Activated CD4-positive, CD25-positive, alpha-beta regulatory T cell (primary cell): ENCODE data around the gene LRRC26.

ENCODE experiments used
- DNase-seq, 4 experiments: peaks; one replicate each; lab custom pipeline; 2025; lab: John Stamatoyannopoulos, UW

Gene LRRC26

GRCh38 chr9:137152844-137153405, 16.9 kb downstream of the LRRC26 start:
- no peak for DNase-seq

DNA sequence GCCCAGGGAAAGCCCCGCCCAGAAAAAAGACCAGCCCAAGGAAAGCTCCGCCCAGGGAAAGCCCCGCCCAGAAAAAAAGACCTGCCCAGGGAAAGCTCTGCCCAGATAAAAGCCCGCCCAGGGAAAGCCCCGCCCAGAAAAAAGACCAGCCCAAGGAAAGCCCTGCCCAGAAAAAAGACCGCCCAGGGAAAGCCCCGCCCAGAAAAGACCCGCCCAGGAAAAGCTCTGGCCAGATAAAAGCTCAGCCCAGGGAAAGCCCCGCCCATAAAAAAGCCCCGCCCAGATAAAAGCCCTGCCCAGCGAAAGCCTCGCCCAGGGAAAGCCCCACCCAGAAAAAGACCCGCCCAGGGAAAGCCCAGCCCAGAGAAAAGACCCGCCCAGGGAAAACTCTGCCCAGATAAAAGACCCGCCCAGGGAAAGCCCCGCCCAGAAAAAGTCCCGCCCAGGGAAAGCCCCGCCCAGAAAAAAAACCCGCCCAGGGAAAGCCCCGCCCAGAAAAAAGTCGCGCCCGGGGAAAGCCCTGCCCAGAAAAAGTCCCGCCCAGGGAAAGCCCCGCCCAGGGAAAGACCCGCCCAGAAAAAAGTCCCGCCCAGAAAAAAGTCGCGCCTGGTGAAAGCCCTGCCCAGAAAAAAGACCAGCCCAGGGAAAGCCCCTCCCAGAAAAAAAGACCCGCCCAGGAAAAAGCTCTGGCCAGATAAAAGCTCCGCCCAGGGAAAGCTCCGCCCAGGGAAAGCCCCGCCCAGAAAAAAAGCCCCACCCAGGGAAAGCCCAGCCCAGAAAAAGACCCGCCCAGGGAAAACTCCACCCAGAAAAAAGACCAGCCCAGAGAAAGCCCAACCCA, 19.0 kb downstream of the LRRC26 start:
- DNase-seq: peak in 1 of 4 experiments; percentile 69

GRCh38 chr9:137149942-137150616, 19.8 kb downstream of the LRRC26 start:
- DNase-seq: no peak

DNA sequence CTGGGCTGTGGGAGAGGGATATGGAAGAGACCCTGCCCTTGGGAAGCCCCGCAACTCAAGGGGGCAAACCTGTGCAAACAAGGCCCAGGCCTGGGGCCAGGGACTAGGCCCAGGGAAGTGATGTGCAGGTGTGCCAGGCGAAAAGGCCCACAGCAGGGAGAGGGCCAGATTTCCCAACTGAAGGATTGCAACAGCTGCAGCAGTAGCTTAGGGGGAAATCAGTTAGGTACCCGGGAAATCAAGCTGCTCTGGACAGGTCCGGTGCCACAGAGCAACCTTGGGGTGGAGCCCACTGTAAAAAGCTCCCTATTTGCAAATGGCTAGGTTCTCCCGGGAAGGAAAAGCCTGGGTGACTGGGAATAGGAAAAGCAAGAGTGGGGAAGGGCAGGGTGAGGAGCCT, 20.5 kb downstream of the LRRC26 start:
- no peak for DNase-seq

- DNase-seq: no peak
These were observed 21.2 kb downstream of the LRRC26 start for GRCh38 chr9:137148661-137149060.

- DNase-seq: no peak
These were observed 21.6 kb downstream of the LRRC26 start for GRCh38 chr9:137148242-137148641.

GRCh38 chr9:137147793-137148160, 22.1 kb downstream of the LRRC26 start:
- no peak for DNase-seq

- no peak for DNase-seq
These were observed 22.6 kb downstream of the LRRC26 start for GRCh38 chr9:137147091-137147792.

DNA sequence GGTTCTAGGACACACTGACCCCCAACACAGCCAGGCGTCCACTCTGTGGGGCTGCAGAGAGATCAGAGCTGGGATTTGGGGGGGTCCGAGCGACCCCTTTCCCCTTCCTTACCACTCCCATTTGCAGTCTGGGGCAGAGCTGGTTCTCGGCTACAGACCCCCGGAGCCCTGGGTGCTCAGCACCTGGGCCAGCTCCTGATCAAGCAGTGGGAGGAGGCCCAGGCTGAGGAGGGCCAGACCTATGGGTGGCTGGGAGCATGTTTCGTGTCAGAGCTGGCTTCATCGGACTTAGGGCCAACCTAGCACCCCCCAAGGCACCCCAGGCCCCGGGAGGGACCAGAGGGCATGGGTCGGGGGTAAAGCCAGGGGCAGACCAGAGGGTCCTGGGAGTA, 23.3 kb downstream of the LRRC26 start:
- DNase-seq: no peak

DNA sequence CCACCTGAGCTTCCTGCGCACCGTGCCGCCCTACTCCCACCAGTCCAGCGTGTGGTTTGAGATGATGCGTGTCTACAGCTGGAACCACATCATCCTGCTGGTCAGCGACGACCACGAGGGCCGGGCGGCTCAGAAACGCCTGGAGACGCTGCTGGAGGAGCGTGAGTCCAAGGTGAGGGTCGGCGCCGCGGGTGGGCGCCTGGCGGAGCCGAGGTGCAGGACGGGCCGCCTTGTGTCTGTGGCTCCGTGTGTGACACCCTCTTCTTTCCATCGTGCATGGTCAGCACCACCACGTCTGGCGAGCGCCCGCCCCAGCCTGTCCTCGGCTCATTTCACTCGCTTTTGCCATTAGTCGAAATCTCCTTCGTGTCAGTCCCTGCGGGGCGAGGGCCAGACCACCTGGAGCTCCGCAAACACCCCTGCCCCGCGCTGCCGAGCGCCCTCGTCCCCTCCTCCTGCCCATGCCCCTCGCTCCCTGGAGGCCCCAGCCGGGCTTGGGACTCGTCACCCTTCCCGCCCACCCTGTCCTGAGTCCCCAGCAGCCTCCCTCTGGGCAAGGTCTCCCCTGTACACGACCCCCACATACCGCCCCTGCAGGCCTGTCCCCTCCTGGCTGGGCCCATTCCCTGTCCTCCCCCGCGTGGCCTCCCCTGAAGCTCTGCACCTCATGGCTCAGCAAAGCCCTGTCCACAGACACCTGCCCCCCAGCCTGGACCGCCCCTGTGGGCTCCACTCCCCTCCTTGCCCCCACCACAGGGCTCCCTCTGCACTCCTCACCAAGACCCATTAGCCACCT, 23.9 kb downstream of the LRRC26 start:
- DNase-seq: no peak

GRCh38 chr9:137143459-137143858, 26.4 kb downstream of the LRRC26 start:
- DNase-seq: no peak

DNA sequence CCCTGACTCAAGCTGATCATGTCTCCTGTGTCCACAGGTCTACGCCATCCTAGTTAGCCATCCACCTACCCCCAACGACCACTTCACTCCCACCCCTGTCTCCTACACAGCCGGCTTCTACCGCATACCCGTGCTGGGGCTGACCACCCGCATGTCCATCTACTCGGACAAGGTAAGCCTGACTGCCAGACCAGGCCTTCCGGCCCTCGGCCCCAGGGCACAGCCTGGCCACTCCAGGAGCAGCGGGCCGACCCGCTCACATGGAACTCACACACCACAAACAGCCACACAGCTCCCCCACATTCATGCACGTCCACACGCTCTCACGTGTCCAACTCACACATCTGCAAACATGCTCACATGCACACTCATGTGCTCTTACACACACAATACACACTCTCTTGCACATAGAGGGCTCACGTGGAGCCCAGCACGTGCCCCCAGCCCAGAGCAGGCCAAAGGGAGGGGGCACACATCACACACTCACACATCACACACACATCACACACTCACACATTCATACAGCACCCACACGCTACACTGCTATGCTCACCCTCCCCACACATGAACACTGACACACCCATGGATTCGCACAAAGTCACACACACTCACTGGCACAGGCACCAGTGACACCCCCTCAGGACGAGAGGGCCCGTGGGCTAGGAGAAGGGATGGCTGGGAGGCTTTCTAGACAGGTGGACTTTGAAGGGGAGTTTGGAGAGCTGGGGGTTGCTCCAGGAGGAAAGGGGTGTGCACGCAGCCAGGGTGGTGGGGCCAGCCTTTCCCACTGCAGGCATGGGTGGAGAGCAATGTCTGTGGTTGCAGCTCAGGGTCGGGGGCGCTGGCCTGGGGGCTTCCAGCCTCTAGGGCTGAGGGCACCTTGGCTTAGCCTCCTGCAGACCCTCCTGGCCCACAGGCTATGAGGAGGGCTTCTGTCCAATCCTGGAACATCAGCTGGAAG, 27.6 kb downstream of the LRRC26 start:
- no peak for DNase-seq

GRCh38 chr9:137141050-137141810, 28.6 kb downstream of the LRRC26 start:
- no peak for DNase-seq

- DNase-seq: no peak
These were observed 29.5 kb downstream of the LRRC26 start for GRCh38 chr9:137140151-137141012.

GRCh38 chr9:137139468-137140150, 30.2 kb downstream of the LRRC26 start:
- DNase-seq: no peak

- DNase-seq: no peak
These were observed 31.0 kb downstream of the LRRC26 start, which contains the start of gene GRIN1 for GRCh38 chr9:137138722-137139467. Gene GRIN1 (plus strand): TSS chr9:137139154. CDS start chr9:137139487, 333 bp downstream.

- no peak for DNase-seq
These were observed 31.7 kb downstream of the LRRC26 start for GRCh38 chr9:137138058-137138721.
